NCI-H2107 (cell line): Measurements from ENCODE around the gene PIEZO2.

Experiments
- DNase-seq: peaks from one replicate; lab custom pipeline; 2025; lab: John Stamatoyannopoulos, UW

Gene PIEZO2

GRCh38 chr18:10745971-10746370, 403.4 kb downstream of the PIEZO2 start:
- DNase-seq: no peak

GRCh38 chr18:10745219-10745618, 404.1 kb downstream of the PIEZO2 start:
- no peak for DNase-seq

DNA sequence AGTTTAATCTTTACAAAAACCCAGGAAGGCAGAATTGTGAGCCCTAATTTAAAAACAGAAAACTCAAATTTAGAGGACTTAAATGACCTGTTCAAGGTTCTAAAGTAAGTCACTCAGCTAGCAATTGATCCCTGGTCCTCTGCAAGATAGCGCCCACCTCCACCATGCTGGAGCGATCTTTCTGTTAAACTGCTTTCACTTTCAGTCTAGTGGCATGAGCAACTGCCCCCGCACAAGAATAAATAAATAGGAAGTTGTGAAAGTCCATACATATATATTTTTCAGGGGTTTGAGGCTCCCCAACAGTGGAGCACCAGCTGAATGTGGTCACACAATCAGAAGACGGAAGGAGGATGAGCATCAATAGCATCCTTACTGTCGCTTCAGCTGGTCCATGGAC, 405.6 kb downstream of the PIEZO2 start:
- DNase-seq: no peak

DNA sequence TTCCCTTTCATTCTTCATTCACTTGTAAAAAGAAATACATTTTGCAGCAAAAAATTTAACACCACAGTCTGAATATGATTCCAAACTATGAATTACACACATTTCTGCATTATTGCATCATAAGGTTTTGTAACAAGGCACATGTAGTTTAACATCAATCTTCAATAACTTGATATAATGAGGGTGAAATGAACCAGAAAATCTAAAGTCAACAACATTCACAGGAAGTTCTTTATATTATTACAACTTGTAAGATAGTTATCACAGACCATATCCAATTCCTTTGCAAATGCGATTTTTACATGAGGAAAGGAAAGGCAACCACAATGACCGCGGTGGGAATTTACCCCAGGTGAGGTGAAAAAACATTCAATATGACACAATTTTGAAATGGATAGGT, 410.2 kb downstream of the PIEZO2 start:
- no peak for DNase-seq

- no peak for DNase-seq
Measured at GRCh38 chr18:10736984-10737383, 412.4 kb downstream of the PIEZO2 start.

DNA sequence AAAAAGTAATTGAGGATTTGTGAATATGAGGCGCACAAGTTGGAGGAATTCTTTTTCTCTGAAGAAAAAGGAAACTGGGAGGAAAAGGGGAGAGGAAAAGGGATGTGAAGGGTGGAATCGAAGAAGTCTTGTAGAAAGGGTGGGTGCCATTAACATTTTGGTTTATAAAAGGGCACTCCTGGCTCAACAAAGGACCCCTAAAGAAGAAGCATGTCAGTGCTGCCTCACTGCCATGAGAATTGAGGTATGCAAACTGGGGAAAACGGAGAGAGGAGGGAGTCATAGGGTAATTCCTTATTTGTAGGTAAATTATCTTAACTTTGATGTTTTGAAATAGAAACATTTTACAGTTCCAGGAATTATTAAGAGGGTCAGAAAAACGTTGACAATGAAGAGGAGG, 416.4 kb downstream of the PIEZO2 start:
- no peak for DNase-seq

DNA sequence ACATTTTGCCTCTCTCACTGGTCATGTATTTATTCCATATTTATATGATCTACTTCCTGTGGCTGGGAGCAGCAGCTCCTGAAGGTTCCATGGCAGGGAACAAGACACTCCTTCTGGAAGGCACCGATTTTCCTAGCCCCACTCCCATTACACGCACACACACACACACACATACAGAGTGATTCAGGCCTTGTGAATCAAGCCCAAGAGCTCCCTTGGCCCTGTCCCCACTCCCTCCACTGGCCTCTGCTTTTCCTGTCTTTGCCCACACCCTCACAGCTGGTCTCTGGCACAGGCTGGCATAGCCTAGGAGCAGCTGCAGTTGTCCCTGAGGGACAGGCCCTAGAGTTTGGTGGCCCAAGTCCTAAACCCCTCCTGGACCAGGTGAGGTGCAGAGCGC, 421.9 kb downstream of the PIEZO2 start:
- DNase-seq: no peak

- DNase-seq: no peak
Measured at GRCh38 chr18:10726198-10727068, 422.9 kb downstream of the PIEZO2 start.

DNA sequence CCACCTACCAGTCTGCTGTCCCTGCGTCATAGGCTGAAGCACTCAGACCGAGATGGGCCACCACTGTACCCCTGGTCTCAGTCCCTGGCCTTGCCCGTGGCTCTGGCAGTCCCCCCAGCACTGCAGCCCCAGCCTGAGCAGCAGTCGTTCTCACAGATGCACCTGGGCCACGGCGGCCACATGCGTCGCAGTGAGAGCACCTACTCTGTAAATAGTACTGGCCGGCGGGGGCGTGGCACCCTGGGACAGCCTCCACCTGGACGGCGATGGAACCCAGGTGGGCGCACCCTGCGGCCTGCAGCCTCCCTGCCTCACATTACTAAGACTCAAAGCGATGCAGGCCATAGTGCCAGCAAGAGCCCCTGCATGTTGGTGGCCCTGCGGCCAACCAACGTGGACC, 424.7 kb downstream of the PIEZO2 start:
- DNase-seq: no peak

- DNase-seq: no peak
Measured at GRCh38 chr18:10723496-10723895, 425.9 kb downstream of the PIEZO2 start.

DNA sequence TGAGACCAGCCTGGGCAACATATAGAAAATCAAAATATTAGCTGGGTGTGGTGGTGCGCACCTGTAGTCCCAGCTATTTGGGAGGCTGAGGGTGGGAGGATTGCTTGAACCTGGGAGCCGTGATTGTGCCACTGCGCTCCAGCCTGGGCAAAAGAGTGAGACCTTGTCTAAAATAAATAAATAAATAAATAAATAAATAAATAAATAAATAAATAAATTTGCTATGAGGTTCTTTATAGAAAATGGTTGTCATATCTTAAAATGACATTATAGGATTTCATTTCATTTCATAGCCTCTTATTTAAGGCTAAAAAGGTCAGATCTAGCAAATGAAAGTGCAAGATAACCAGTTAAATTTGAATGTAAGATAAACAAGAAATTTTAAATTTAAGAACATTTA, 430.6 kb downstream of the PIEZO2 start:
- DNase-seq: no peak

DNA sequence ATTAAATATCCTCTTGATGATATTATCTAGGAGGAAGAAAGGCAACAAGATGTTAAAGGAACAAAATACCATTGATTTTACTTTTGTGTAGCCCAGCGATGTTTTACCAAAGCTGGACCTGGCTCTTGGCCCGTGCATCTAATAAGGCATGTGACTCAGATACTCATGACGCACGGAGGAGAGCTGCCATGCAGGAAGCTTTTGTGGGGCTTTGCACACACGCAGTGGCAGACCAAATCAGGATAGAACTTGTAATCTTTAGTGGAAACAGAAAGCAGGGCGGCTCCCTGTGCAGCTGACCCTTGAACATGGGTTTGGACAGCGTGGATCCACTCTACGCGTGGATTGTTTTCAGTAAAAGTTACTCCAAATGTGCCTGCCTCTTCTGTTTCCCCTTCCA, 433.6 kb downstream of the PIEZO2 start:
- DNase-seq: no peak

- DNase-seq: no peak
Measured at GRCh38 chr18:10713409-10713808, 436.0 kb downstream of the PIEZO2 start.

GRCh38 chr18:10707294-10707693, 442.1 kb downstream of the PIEZO2 start:
- DNase-seq: no peak

GRCh38 chr18:10705786-10706185, 443.6 kb downstream of the PIEZO2 start:
- no peak for DNase-seq

DNA sequence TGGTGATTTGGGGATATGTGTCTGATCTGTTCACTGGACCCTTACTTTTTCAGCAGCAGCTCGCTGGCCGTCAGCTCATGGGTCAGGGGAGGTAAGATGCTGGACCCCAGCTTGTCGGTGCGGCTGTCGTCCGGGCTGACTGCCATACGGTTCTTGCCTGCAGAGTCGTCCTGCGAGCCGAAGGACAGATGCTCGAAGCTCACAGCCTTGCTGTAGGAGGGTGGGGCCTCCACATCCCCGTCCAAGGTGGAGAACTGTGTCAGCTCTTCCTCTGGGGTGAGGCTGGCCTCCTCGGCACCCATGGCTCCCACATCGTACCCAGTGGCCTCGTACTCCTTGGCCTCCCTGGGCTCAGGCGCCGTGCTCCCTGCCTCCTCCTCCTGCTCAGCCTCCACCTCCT, 444.1 kb downstream of the PIEZO2 start:
- DNase-seq: no peak

DNA sequence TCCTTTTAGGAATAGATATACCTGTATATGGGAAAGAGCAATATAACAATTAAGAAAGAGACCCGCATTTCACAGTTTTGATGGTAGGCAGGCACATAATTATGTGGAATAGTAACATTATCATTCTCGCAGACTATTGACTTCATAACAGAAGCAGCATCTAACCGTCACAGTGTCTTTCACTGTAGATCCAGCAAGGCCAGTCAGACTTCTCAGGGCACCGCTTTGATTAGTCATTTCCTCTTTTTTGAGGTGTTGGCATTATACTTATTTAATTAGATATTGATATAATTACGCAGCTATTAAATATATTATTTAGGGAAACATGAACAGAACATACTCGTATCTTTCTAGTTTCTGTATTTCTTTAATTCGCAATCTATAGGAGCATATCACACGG, 447.2 kb downstream of the PIEZO2 start:
- no peak for DNase-seq

- no peak for DNase-seq
Measured at GRCh38 chr18:10690366-10690765, 459.0 kb downstream of the PIEZO2 start.

DNA sequence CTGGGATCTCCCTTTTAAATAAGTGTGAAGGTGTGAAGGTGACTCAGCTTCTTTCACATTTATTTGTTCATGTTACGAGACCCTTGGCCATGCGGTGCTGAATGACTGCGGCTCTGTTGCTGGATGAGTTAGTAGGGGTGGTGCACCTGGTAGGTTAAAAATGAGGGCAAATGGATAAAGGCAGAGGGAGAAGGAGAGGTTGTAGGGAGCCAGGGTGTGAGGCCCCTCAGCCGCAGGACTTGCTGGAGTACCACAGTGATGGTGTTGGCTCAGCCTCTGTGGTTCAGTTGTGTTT, 459.4 kb downstream of the PIEZO2 start:
- DNase-seq: no peak

- no peak for DNase-seq
Measured at GRCh38 chr18:10689236-10690034, 459.9 kb downstream of the PIEZO2 start.

DNA sequence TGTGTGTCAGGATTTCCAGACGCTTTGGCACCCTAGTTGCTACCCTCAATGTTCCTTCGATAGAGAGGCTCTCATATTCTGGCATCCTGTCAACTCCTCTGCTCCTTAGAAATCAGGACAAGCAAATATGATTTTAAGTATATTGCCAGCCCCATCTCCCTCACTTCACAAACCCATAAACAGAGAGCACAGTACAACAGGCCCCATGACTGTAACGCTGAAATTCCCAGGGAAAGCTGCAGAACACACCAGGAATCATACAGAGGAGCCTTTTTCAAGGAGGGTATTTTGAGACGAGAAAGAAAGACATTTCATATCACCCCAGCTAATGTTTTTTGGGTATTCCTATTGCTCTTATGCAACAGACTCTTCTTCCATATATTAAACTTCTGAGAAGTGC, 460.6 kb downstream of the PIEZO2 start:
- no peak for DNase-seq

DNA sequence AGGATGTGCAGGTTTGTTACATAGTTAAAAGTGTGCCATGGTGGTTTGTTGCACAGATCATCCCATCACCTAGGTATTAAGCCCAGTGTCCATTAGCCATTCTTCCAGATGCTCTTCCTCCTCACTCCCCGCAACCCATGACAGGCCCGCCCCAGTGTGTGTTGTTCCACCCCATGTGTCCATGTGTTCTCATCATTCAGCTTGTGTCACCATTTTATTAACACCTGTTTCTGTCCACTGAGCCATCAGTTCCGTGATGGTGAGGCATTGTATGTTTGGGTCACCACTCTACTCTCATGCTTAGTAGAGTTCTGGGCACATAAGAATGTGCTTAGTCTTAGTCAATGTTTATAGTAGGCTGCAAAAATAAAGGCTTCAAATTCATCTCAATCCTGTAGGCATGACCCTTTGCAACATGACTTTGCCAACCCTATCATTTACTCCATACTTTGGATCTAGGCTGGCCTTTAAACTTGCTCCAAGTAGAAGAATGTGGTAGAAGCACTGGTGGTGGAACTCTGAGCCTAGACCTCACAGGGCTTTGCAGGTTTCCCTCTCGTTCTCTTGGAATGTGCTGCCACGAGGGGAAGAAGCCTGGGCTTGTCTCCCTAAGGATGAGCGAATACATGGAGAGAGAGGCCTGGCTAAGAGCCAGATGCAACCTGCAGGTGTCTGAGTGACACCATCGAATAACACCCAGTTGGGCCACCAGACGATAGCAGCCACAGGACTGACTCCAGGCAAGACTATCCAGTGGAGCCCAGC, 462.0 kb downstream of the PIEZO2 start:
- no peak for DNase-seq

DNA sequence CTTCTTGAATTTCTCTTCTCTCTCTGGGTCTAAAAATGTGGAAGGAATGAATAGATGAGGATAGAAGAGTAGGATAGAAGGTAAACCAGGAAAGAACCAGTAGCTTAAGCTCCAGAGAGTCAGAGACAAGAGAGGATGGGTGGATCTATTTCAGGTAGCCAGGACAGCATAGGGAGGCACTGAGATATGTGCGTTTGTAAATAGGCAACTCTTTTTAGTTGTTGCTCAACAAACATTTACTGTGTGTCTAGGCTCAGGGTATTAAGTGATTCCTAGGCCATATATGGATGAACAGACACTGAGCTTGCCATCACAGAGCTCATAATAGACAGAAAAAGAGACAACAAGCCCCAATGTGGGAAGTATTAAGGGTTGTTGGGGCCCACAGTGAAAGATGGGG, 463.1 kb downstream of the PIEZO2 start:
- no peak for DNase-seq
